ENCODE data around the gene LYRM9. TPM values are rescaled to one million over a fixed set of nuclear protein-coding genes. Genes with fewer than 3 reads are reported as not detected.

Gene LYRM9
- total and polyA plus RNA-seq, 2 of the 8 experiments (the other 6 are each of a cell fraction or from before 2014, with no cell fraction given), result 4.3 to 5.2 TPM

DNA sequence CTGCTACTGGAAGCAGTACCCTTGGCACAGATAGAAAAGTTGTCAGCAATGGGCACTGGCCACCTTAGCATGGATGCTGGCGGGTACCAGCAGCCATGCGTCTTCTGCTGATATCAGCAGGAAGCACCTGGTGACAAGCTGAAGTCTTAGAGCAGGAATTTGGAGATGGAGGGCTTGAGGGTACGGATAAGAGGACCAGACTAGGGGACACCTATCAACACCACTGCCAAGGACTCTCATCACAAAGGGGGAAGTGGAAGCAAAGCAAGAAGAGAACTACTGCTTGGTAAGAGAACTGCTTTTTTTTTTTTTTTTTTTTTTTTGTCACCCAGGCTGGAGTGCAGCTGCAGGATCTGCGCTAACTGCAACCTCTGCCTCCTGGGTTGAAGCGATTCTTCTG is 35.4 kb upstream of the LYRM9 start (continued):
- TF ChIP-seq SIN3A (conservative IDR thresholded peaks at IDR 0.05 in 1 of 2, IDR thresholded peaks at IDR 0.05 in 1 of 2; ENCODE audit: low read depth in 1 of 2, low read length in 2 of 2), result no peak
- TF ChIP-seq SRF (IDR thresholded peaks at IDR 0.05; ENCODE audit: low read depth, low read length), result no peak
- no peak for TF ChIP-seq BRCA1 (IDR thresholded peaks at IDR 0.05; ENCODE audit: low read depth, low read length)
- TF ChIP-seq SP2 (IDR thresholded peaks at IDR 0.05; ENCODE audit: low read length), result no peak

Measured in H1 (cell line).